ENCODE data around the gene LUZP1.

Gene LUZP1

GRCh38 chr1:23150125-23150524 lies 18.5 kb downstream of the LUZP1 start:
- DNase-seq: no peak

GRCh38 chr1:23149114-23149513 lies 19.5 kb downstream of the LUZP1 start:
- DNase-seq: no peak

GRCh38 chr1:23148084-23148483 lies 20.6 kb downstream of the LUZP1 start:
- DNase-seq: no peak

- no peak for DNase-seq
Observed at GRCh38 chr1:23140940-23141596, 27.6 kb downstream of the LUZP1 start.

- DNase-seq: no peak
Observed at GRCh38 chr1:23135268-23135667, 33.4 kb downstream of the LUZP1 start.

GRCh38 chr1:23134055-23134454 lies 34.6 kb downstream of the LUZP1 start:
- DNase-seq: no peak

- DNase-seq: no peak
Observed at GRCh38 chr1:23133587-23133986, 35.1 kb downstream of the LUZP1 start.

GRCh38 chr1:23132033-23132432 lies 36.6 kb downstream of the LUZP1 start:
- DNase-seq: no peak

GRCh38 chr1:23129846-23130245 lies 38.8 kb downstream of the LUZP1 start:
- no peak for DNase-seq

- DNase-seq: no peak
Observed at GRCh38 chr1:23126801-23127200, 41.9 kb downstream of the LUZP1 start.

- DNase-seq: no peak
Observed at GRCh38 chr1:23126200-23126599, 42.5 kb downstream of the LUZP1 start.

- no peak for DNase-seq
Observed at GRCh38 chr1:23125489-23125888, 43.2 kb downstream of the LUZP1 start.

- no peak for DNase-seq
Observed at GRCh38 chr1:23124259-23125026, 44.2 kb downstream of the LUZP1 start.

- no peak for DNase-seq
Observed at GRCh38 chr1:23123528-23123927, 45.1 kb downstream of the LUZP1 start.

GRCh38 chr1:23122796-23123195 lies 45.9 kb downstream of the LUZP1 start:
- no peak for DNase-seq

- DNase-seq: no peak
Observed at GRCh38 chr1:23122023-23122748, 46.5 kb downstream of the LUZP1 start.

GRCh38 chr1:23120383-23120782 lies 48.3 kb downstream of the LUZP1 start:
- no peak for DNase-seq

GRCh38 chr1:23118957-23119792 lies 49.5 kb downstream of the LUZP1 start:
- DNase-seq: no peak

- no peak for DNase-seq
Observed at GRCh38 chr1:23118407-23118806, 50.2 kb downstream of the LUZP1 start.

- DNase-seq: no peak
Observed at GRCh38 chr1:23116921-23117699, 51.5 kb downstream of the LUZP1 start.

GRCh38 chr1:23116216-23116836 lies 52.3 kb downstream of the LUZP1 start:
- no peak for DNase-seq
